ENCODE measurements around the gene SLC11A1.

DNA sequence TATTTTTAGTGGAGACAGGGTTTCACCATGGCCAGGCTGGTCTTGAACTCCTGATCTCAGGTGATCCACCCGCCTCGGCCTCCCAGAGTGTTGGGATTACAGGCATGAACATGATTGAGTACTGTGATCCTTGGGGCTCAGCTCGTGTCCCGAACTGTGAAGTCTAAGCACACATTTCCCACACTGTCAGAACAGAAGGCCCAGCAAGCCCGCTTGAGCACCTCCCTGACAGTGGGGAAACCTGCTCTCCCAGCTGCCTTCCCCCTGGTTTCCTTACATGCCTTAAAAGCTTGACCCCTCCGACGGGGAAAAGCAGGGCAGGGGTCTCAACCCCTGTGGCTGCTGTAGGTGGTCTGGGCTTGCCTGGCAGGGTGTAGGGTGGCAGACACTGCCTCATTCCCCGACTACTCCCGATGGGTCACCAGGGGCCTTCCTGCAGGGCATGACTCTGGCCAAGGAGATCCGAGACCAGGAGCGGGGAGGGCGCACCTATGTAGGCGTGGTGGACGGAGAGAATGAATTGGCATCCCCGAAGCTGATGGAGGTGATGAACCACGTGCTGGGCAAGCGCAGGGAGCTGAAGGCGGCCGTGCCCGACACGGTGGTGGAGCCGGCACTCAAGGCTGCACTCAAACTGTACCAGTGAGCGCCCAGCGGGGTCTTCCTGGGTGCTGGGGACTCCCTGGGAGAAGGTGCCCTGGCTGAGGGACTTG lies 46.9 kb downstream of the SLC11A1 start:
- TF ChIP-seq POLR2AphosphoS5 (IDR thresholded peaks at IDR 0.05; ENCODE audit: low read depth, low read length) (no peak), POLR2A (IDR thresholded peaks at IDR 0.05; ENCODE audit: low read depth, low read length) (no peak), TAF1 (IDR thresholded peaks at IDR 0.05; ENCODE audit: borderline replicate concordance, low read depth, low read length) (no peak)
